Panc1 (cell line): ENCODE results near the gene ZNF653.

Source experiments
- TF ChIP-seq, protein P1 (sequence below), 2 experiments: IDR thresholded peaks; 2 replicates each; pipeline ENCODE4 v1.6.1; 2011 to 2012; ENCODE audit warnings: low read depth in 2 of 2, control low read depth in 1 of 2, low read length in 1 of 2, mild to moderate bottlenecking in 1 of 2, moderate library complexity in 1 of 2; ENCODE audit not compliant: insufficient read depth in 1 of 2
- TF ChIP-seq, protein P2 (sequence below): fragments of 450-650 bp; IDR thresholded peaks from 2 replicates; pipeline ENCODE4 v1.5.1; 2017; ENCODE audit warnings: mild to moderate bottlenecking

DNA sequence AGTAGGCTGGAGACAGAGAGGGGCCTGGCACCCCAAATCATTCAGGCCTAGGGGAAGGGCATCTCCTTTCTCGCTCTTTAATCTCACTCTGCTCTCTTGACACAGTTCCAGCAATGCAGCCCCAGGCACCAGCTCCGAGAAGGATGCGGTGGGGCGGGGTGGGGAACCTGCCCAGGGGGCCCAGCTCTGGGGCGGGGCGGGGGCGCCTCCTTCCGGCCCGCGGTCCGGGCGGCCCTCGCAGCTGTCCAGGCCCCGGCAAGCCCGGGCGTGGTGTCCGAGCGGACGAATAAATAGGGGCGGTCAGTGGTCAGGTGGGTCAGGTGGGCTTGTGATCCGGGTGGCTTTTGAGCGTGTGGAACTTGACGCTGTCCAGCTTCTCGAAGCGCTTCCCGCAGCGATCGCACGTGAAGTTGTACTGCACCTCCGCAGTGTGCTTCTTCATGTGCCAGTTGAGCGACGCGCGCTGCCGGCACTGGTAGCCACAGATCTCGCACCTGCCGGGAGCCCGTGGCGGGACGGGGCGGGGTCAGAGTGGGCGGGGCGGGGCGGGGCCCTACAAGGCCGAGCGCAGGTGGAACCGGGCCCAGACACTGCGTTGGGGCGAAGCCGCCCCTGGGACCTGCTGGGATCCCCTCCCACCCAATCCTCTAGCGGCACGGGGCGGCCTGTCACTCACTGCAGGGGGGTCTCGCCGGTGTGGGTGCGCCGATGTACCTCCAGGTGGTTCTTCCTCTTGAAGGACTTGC, 22.1 kb downstream of the ZNF653 start:
- TF ChIP-seq, protein P1, sequence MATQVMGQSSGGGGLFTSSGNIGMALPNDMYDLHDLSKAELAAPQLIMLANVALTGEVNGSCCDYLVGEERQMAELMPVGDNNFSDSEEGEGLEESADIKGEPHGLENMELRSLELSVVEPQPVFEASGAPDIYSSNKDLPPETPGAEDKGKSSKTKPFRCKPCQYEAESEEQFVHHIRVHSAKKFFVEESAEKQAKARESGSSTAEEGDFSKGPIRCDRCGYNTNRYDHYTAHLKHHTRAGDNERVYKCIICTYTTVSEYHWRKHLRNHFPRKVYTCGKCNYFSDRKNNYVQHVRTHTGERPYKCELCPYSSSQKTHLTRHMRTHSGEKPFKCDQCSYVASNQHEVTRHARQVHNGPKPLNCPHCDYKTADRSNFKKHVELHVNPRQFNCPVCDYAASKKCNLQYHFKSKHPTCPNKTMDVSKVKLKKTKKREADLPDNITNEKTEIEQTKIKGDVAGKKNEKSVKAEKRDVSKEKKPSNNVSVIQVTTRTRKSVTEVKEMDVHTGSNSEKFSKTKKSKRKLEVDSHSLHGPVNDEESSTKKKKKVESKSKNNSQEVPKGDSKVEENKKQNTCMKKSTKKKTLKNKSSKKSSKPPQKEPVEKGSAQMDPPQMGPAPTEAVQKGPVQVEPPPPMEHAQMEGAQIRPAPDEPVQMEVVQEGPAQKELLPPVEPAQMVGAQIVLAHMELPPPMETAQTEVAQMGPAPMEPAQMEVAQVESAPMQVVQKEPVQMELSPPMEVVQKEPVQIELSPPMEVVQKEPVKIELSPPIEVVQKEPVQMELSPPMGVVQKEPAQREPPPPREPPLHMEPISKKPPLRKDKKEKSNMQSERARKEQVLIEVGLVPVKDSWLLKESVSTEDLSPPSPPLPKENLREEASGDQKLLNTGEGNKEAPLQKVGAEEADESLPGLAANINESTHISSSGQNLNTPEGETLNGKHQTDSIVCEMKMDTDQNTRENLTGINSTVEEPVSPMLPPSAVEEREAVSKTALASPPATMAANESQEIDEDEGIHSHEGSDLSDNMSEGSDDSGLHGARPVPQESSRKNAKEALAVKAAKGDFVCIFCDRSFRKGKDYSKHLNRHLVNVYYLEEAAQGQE (IDR thresholded peaks at IDR 0.05; ENCODE audit: insufficient read depth in 1 of 2, low read depth in 2 of 2, low read length in 1 of 2): 0 out of 4 replicates have a peak, but pooled peaks of 1 of the 2 experiments have one; percentile 15
- TF ChIP-seq, protein P2, sequence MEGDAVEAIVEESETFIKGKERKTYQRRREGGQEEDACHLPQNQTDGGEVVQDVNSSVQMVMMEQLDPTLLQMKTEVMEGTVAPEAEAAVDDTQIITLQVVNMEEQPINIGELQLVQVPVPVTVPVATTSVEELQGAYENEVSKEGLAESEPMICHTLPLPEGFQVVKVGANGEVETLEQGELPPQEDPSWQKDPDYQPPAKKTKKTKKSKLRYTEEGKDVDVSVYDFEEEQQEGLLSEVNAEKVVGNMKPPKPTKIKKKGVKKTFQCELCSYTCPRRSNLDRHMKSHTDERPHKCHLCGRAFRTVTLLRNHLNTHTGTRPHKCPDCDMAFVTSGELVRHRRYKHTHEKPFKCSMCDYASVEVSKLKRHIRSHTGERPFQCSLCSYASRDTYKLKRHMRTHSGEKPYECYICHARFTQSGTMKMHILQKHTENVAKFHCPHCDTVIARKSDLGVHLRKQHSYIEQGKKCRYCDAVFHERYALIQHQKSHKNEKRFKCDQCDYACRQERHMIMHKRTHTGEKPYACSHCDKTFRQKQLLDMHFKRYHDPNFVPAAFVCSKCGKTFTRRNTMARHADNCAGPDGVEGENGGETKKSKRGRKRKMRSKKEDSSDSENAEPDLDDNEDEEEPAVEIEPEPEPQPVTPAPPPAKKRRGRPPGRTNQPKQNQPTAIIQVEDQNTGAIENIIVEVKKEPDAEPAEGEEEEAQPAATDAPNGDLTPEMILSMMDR: no peak
